H9 (cell line): ENCODE results near the gene TSPAN32. TPM values are rescaled to one million over a fixed set of nuclear protein-coding genes. Genes with fewer than 3 reads are reported as not detected.

ENCODE experiments used
- DNase-seq: peaks from one replicate; pipeline ENCODE4 v3.0.0-alpha.2; 2017
- H2AFZ ChIP-seq: one replicate; pipeline ENCODE4 v1.6.1; 2013; ENCODE audit warnings: mild to moderate bottlenecking, low read length, control low read depth, moderate library complexity
- H2AK5ac ChIP-seq: 2 replicates; pipeline ENCODE4 v1.6.1; 2013; ENCODE audit warnings: low read length, control low read depth, mixed read lengths; ENCODE audit not compliant: insufficient read length
- H2BK120ac ChIP-seq: one replicate; pipeline ENCODE4 v1.6.1; 2013; ENCODE audit warnings: low read depth, mild to moderate bottlenecking, low read length, control low read depth, inconsistent platforms; ENCODE audit not compliant: poor library complexity, severe bottlenecking
- H2BK12ac ChIP-seq: 2 replicates; pipeline ENCODE4 v1.6.1; 2013; ENCODE audit warnings: low read length, control low read depth, mixed read lengths, low read depth; ENCODE audit not compliant: insufficient read length
- H2BK15ac ChIP-seq: 2 replicates; pipeline ENCODE4 v1.6.1; 2013; ENCODE audit warnings: low read depth, low read length, control low read depth
- H2BK20ac ChIP-seq: one replicate; pipeline ENCODE4 v1.6.1; 2013; ENCODE audit warnings: low read depth, mild to moderate bottlenecking, low read length, control low read depth, inconsistent platforms; ENCODE audit not compliant: poor library complexity, severe bottlenecking
- H2BK5ac ChIP-seq: 2 replicates; pipeline ENCODE4 v1.6.1; 2013; ENCODE audit warnings: low read length, control low read depth, mixed read lengths; ENCODE audit not compliant: insufficient read length
- H3K14ac ChIP-seq: 2 replicates; pipeline ENCODE4 v1.6.1; 2013; ENCODE audit warnings: low read length, control low read depth; ENCODE audit not compliant: insufficient read depth
- H3K18ac ChIP-seq: 2 replicates; pipeline ENCODE4 v1.6.1; 2013; ENCODE audit warnings: low read depth, mild to moderate bottlenecking, mixed read lengths, low read length, control low read depth; ENCODE audit not compliant: insufficient read length
- H3K23ac ChIP-seq: 2 replicates; pipeline ENCODE4 v1.6.1; 2013; ENCODE audit warnings: low read length, control low read depth, mixed read lengths, low read depth; ENCODE audit not compliant: insufficient read length
- H3K23me2 ChIP-seq: 2 replicates; pipeline ENCODE4 v1.6.1; 2013; ENCODE audit warnings: low read depth, mild to moderate bottlenecking, mixed read lengths, low read length, control low read depth; ENCODE audit not compliant: insufficient read length, poor library complexity, severe bottlenecking
- H3K27ac ChIP-seq: 2 replicates; pipeline ENCODE4 v1.5.1; 2013; ENCODE audit warnings: low read length, control low read depth, mixed read lengths, low read depth; ENCODE audit not compliant: insufficient read length
- H3K27me3 ChIP-seq: 2 replicates; pipeline ENCODE4 v1.6.1; 2013; ENCODE audit warnings: low read length, control low read depth, inconsistent platforms; ENCODE audit not compliant: insufficient read depth
- H3K4ac ChIP-seq: 2 replicates; pipeline ENCODE4 v1.6.1; 2013; ENCODE audit warnings: low read depth, mild to moderate bottlenecking, control low read depth, inconsistent platforms, low read length, moderate library complexity
- H3K4me1 ChIP-seq: 2 replicates; pipeline ENCODE4 v1.6.1; 2013; ENCODE audit warnings: low read length, control low read depth, inconsistent platforms; ENCODE audit not compliant: insufficient read depth
- H3K4me2 ChIP-seq: 2 replicates; pipeline ENCODE4 v1.6.1; 2013; ENCODE audit warnings: low read length, control low read depth, mixed read lengths; ENCODE audit not compliant: insufficient read length, insufficient read depth
- H3K56ac ChIP-seq: 2 replicates; pipeline ENCODE4 v1.6.1; 2013; ENCODE audit warnings: low read depth, mild to moderate bottlenecking, mixed read lengths, low read length, control low read depth; ENCODE audit not compliant: insufficient read length
- H3K79me1 ChIP-seq: 2 replicates; pipeline ENCODE4 v1.6.1; 2013; ENCODE audit warnings: low read depth, mild to moderate bottlenecking, moderate library complexity, low read length, control low read depth, inconsistent platforms; ENCODE audit not compliant: insufficient read depth, poor library complexity, severe bottlenecking
- H3K79me2 ChIP-seq: 2 replicates; pipeline ENCODE4 v1.6.1; 2013; ENCODE audit warnings: low read length, control low read depth, inconsistent platforms; ENCODE audit not compliant: insufficient read depth
- H3K9ac ChIP-seq: 2 replicates; pipeline ENCODE4 v1.6.1; 2013; ENCODE audit warnings: low read length, control low read depth, mixed read lengths; ENCODE audit not compliant: insufficient read length; ENCODE audit errors: extremely low read depth
- H3K9me3 ChIP-seq: one replicate; pipeline ENCODE4 v1.6.1; 2013; ENCODE audit warnings: low read depth, low read length, inconsistent platforms; ENCODE audit not compliant: control insufficient read depth
- H3T11ph ChIP-seq: one replicate; pipeline ENCODE4 v1.6.1; 2013; ENCODE audit warnings: mild to moderate bottlenecking, low read length, control low read depth, inconsistent platforms
- H4K20me1 ChIP-seq: one replicate; pipeline ENCODE4 v1.6.1; 2013; ENCODE audit not compliant: control insufficient read depth, insufficient read length, insufficient read depth
- H4K5ac ChIP-seq: 2 replicates; pipeline ENCODE4 v1.6.1; 2013; ENCODE audit warnings: low read depth, mild to moderate bottlenecking, mixed read lengths, low read length, control low read depth; ENCODE audit not compliant: insufficient read length
- H4K8ac ChIP-seq: replicated peaks from 2 replicates; pipeline ENCODE4 v1.6.1; 2013; ENCODE audit warnings: low read length, control low read depth, mixed read lengths, low read depth; ENCODE audit not compliant: insufficient read length
- H4K91ac ChIP-seq: 2 replicates; pipeline ENCODE4 v1.6.1; 2013; ENCODE audit warnings: low read depth, mild to moderate bottlenecking, moderate library complexity, mixed read lengths, low read length, control low read depth; ENCODE audit not compliant: insufficient read length
- H3K27ac Mint-ChIP-seq, 3 experiments: 2 replicates in 2 of 3; 3 replicates in 1 of 3; pipeline ENCODE4 v1.8.0; 2020 to 2021; ENCODE audit warnings: mixed read lengths in 3 of 3, mild to moderate bottlenecking in 1 of 3, moderate library complexity in 1 of 3
- H3K27me3 Mint-ChIP-seq: 2 replicates; pipeline ENCODE4 v1.8.0; 2021; ENCODE audit warnings: low read depth, mild to moderate bottlenecking, moderate library complexity, mixed read lengths
- H3K36me3 Mint-ChIP-seq, 3 experiments: 2 replicates in 2 of 3; 3 replicates in 1 of 3; pipeline ENCODE4 v1.8.0; 2020 to 2021; ENCODE audit warnings: low read depth in 3 of 3, mixed read lengths in 3 of 3; ENCODE audit not compliant: insufficient read depth in 1 of 3
- H3K4me1 Mint-ChIP-seq, 2 experiments: 2 replicates each; pipeline ENCODE4 v1.8.0; 2020; ENCODE audit warnings: mixed read lengths in 2 of 2
- H3K4me3 Mint-ChIP-seq, 2 experiments: 2 replicates in 1 of 2; 3 replicates in 1 of 2; pipeline ENCODE4 v1.8.0; 2020 to 2021; ENCODE audit warnings: mild to moderate bottlenecking in 2 of 2, mixed read lengths in 2 of 2, moderate library complexity in 1 of 2
- H3K9me3 Mint-ChIP-seq, 2 experiments: 2 replicates in 1 of 2; 3 replicates in 1 of 2; pipeline ENCODE4 v1.8.0; 2020; ENCODE audit warnings: mild to moderate bottlenecking in 2 of 2, mixed read lengths in 2 of 2, moderate library complexity in 1 of 2
- WGBS: extraction: QIAGEN DNeasy Blood & Tissue Kit; methylation state at CpG from one replicate; pipeline ENCODE4 v1.1.7; 2013; ENCODE audit warnings: missing lambda C conversion rate, low lambda C conversion rate, mixed read lengths; ENCODE audit not compliant: insufficient read length; ENCODE audit errors: extremely low coverage; 5-methylcytosine and 5-hydroxymethylcytosine counted together
- total RNA-seq: library from RNA; stranded (reverse); gene quantifications from 2 replicates; pipeline ENCODE4 v1.2.1, GENCODE V29; 2021
- TF ChIP-seq, protein P1 (sequence below): fragments of 200-600 bp; sonication (generic); conservative IDR thresholded peaks from 3 replicates; pipeline ENCODE4 v1.8.0; 2021; ENCODE audit warnings: antibody characterized with exemption, mild to moderate bottlenecking

The TSPAN32 gene
- total RNA-seq, 1 experiment from 2014 or later: not detected

DNA sequence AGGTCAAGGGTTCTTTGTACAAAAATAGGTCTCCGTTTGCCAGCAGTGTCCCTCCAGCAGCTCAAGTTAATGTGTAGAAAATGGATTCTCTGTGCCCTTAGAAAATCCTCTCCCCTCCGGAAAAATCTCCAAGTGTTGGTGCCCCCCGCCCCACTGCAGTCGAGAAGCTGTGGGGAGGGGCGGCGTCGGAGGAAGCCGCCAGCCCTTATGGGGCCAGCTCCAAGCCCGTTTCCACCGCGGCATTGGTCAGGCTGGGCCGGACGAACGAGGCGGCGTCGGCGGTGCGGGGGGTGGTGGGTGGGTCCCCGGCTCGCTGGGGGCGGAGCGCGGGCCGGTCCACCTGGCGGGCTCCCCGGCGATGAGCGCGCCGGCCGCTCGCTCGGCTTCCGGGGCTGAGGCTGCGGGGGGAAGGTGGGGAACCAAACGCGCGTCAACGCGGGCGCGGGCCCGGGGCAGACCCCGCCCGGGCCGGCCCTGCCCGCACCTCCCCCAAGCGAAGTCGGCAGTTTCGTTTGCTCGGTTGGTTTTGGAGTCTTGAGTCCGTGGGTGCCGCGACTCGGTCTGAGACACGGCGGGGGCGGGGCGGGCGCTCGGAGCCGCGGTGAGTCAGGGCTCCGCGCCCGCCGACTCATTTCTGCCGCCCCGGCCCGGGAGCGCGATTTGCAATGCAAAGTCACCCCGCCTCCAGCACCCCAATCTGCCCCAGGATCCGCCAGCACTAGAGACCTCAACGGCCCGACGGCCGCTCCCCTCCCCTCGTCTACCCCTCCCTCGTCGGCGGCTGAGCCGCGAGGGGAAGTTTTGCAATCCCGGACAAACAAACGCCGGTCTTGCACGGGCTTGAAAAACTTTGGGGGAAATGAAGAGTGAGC, 32.8 kb upstream of the TSPAN32 start:
- Histone ChIP-seq H3K4me1 (no peaks in the 10 kb centered on the region), H3K27ac (no peak overlapping the region), H4K91ac (no peak overlapping the region), H2BK120ac (no peak overlapping the region), H3K9ac (no peak overlapping the region), H2AFZ (no peak overlapping the region), H2BK20ac (no peak overlapping the region), H4K5ac (no peak overlapping the region), H3K14ac (no peak overlapping the region), H2BK15ac (no peak overlapping the region; the same call in 1 of the 2 replicates), H4K20me1 (peaks cover 4% of the 10 kb centered on the region), H3K18ac (peak overlapping the region; percentile 52), H3K79me1 (no peaks in the 10 kb centered on the region), H3T11ph (no peak overlapping the region), H3K23me2 (peaks cover 7% of the 10 kb centered on the region), H2BK12ac (no peak overlapping the region), H2BK5ac (no peak overlapping the region), H3K9me3 (no peaks in the 10 kb centered on the region), H3K4me2 (peak overlapping the region; percentile 13), H3K4ac (no peak overlapping the region), H3K23ac (no peak overlapping the region), H2AK5ac (no peak overlapping the region), H4K8ac (no peak overlapping the region), H3K79me2 (no peaks in the 10 kb centered on the region), H3K27me3 (peaks cover 32% of the 10 kb centered on the region; the same call in 1 of the 2 replicates), H3K56ac (no peak overlapping the region)
- no peaks in the 10 kb centered on the region; a peak in 1 of 7 replicates for H3K36me3 Mint-ChIP-seq
- no peak overlapping the region for H3K27ac Mint-ChIP-seq
- peaks cover 92% of the 10 kb centered on the region for H3K27me3 Mint-ChIP-seq
- H3K4me1 Mint-ChIP-seq: peaks cover 4 to 13% of the 10 kb centered on the region in 2 experiments
- TF ChIP-seq, protein P1, sequence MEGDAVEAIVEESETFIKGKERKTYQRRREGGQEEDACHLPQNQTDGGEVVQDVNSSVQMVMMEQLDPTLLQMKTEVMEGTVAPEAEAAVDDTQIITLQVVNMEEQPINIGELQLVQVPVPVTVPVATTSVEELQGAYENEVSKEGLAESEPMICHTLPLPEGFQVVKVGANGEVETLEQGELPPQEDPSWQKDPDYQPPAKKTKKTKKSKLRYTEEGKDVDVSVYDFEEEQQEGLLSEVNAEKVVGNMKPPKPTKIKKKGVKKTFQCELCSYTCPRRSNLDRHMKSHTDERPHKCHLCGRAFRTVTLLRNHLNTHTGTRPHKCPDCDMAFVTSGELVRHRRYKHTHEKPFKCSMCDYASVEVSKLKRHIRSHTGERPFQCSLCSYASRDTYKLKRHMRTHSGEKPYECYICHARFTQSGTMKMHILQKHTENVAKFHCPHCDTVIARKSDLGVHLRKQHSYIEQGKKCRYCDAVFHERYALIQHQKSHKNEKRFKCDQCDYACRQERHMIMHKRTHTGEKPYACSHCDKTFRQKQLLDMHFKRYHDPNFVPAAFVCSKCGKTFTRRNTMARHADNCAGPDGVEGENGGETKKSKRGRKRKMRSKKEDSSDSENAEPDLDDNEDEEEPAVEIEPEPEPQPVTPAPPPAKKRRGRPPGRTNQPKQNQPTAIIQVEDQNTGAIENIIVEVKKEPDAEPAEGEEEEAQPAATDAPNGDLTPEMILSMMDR: no peak
- peaks cover 0 to 3% of the 10 kb centered on the region in 2 experiments; a peak in 4 of 5 replicates for H3K9me3 Mint-ChIP-seq
- peak overlapping the region; percentile 55 to 73 for H3K4me3 Mint-ChIP-seq
- WGBS: no CpG with 5 or more reads among the region's 89 CpGs
- peak; percentile 69 for DNase-seq
